Transverse colon (tissue), 4 donors: Measurements from ENCODE around the gene EVA1C. TPM values are rescaled to one million over a fixed set of nuclear protein-coding genes. Genes with fewer than 3 reads are reported as not detected.
"Not testable (repeated sequence)": the region's sequence is repeated elsewhere in the genome, so short reads cannot be mapped to it uniquely, and the experiment has no call there.

Experiments
- DNase-seq: peaks from one replicate; pipeline ENCODE4 v3.0.0-alpha.2; 2019
- H3K27ac ChIP-seq, 4 donors: fragments of 200-600 bp; sonication (generic); 2 replicates each; pipeline ENCODE4 v1.5.1; 2016 to 2018; ENCODE audit warnings: inconsistent platforms in 4 of 4
- H3K27me3 ChIP-seq: fragments of 200-600 bp; sonication (generic); 2 replicates; pipeline ENCODE4 v1.5.1; 2017; ENCODE audit warnings: inconsistent platforms
- H3K36me3 ChIP-seq, 4 donors: fragments of 200-600 bp; sonication (generic); 2 replicates each; pipeline ENCODE4 v1.5.1; 2017 to 2019; ENCODE audit warnings: inconsistent platforms in 4 of 4
- H3K4me1 ChIP-seq, 4 donors: fragments of 200-600 bp; sonication (generic); 2 replicates each; pipeline ENCODE4 v1.5.1; 2017 to 2020; ENCODE audit warnings: inconsistent platforms in 4 of 4
- H3K4me3 ChIP-seq, 4 donors: fragments of 200-600 bp; sonication (generic); 1 replicate in 1 of 4; 2 replicates in 3 of 4; pipeline versions ENCODE4 v1.5.1 to v1.6.1; 2017 to 2019; ENCODE audit warnings: inconsistent platforms in 4 of 4
- H3K9me3 ChIP-seq, 2 donors: fragments of 200-600 bp; sonication (generic); 2 replicates each; pipeline ENCODE4 v1.5.1; 2017 to 2019; ENCODE audit warnings: inconsistent platforms in 2 of 2
- CTCF ChIP-seq, 5 experiments: fragments of 200-600 bp in 3 of 5; fragments of 450-650 bp in 2 of 5; sonication (generic) in 3 of 5; IDR thresholded peaks; 1 replicate in 2 of 5; 2 replicates in 3 of 5; pipeline ENCODE4 v1.5.1; 2016 to 2017; ENCODE audit warnings: antibody characterized with exemption in 5 of 5, inconsistent platforms in 3 of 5, mild to moderate bottlenecking in 2 of 5, moderate library complexity in 1 of 5
- EP300 ChIP-seq: sonication (generic); formaldehyde crosslinking; IDR thresholded peaks from one replicate; pipeline ENCODE4 v1.6.1; 2017; ENCODE audit warnings: antibody characterized with exemption, low read depth
- POLR2A ChIP-seq: fragments of 450-650 bp; IDR thresholded peaks from one replicate; pipeline ENCODE4 v1.6.1; 2016; ENCODE audit warnings: antibody characterized with exemption, mild to moderate bottlenecking, moderate library complexity
- POLR2AphosphoS5 ChIP-seq, 3 donors: sonication (generic); formaldehyde crosslinking; IDR thresholded peaks; one replicate each; pipeline ENCODE4 v1.6.1; 2016; ENCODE audit warnings: antibody characterized with exemption in 3 of 3
- WGBS, 2 donors: methylation state at CpG; one replicate each; pipeline ENCODE4 v1.1.5; 2018; ENCODE audit warnings: low coverage in 1 of 2; 5-methylcytosine and 5-hydroxymethylcytosine counted together
- in situ Hi-C, 4 donors: fragments of 200-750 bp; cut with MboI; loops; one replicate each; pipeline versions ENCODE4 v1.15.0 to v1.15.1; 2017; ENCODE audit warnings: low sequenced_read_pairs in 3 of 4, low pct_ligation_motif_present in 1 of 4, low pct_unique_long_range_greater_than_20kb in 1 of 4
- intact Hi-C: fragments of 100-400 bp; cut with DNase I; formaldehyde crosslinking; loops from one replicate; pipeline ENCODE4 v1.15.1; 2023; ENCODE audit warnings: low total_unique reads
- total RNA-seq, 4 donors: library from RNA; depleted of rRNA; stranded (reverse); fragments of >200 nt; gene quantifications; one replicate each; pipeline ENCODE4 v1.1.0, GENCODE V29; 2016

Gene EVA1C
- total RNA-seq, 4 donors from 2014 or later: 8.6 to 44.1 (median 33.8) TPM

- H3K27ac ChIP-seq, H3K4me3 ChIP-seq, H3K4me1 ChIP-seq, intact Hi-C loops, H3K9me3 ChIP-seq, H3K36me3 ChIP-seq, in situ Hi-C loops, DNase-seq, H3K27me3 ChIP-seq: not testable (repeated sequence)
- 85 to 100% methylated on average over 3 to 7 of the region's 7 CpGs for WGBS, 2 donors
Observed at GRCh38 chr21:32506411-32506965, 94.0 kb downstream of the EVA1C start.

- Histone ChIP-seq H3K4me1 (no peaks in the 10 kb centered on the region), H3K27me3 (no peaks in the 10 kb centered on the region), H3K27ac (no peak overlapping the region), H3K36me3 (peaks cover 0 to 5% (median 2%) of the 10 kb centered on the region in 4 donors), H3K4me3 (no peak overlapping the region), H3K9me3 (no peaks in the 10 kb centered on the region)
- no peak for DNase-seq
- WGBS, 2 donors: 89 to 91% methylated on average over 10 to 16 of the region's 16 CpGs
- no peak for TF ChIP-seq CTCF (IDR thresholded peaks at IDR 0.05)
- no peak for TF ChIP-seq POLR2AphosphoS5 (IDR thresholded peaks at IDR 0.05)
- TF ChIP-seq POLR2A: no peak
- no peak for TF ChIP-seq EP300
- intact Hi-C loops (no loop called here), in situ Hi-C loops (no loop called here)
Observed at GRCh38 chr21:32507342-32507919, 94.9 kb downstream of the EVA1C start.

- DNase-seq, intact Hi-C loops, in situ Hi-C loops, H3K9me3 ChIP-seq, H3K4me3 ChIP-seq, H3K36me3 ChIP-seq, H3K4me1 ChIP-seq, H3K27ac ChIP-seq, H3K27me3 ChIP-seq: not testable (repeated sequence)
- WGBS, 2 donors: 58% methylated on average over 4 of the region's 4 CpGs; no CpG with 5 or more reads in 1 of the 2 donors
Observed at GRCh38 chr21:32508036-32508435, 95.5 kb downstream of the EVA1C start.

- Histone ChIP-seq H3K4me3 (no peak overlapping the region), H3K4me1 (no peaks in the 10 kb centered on the region), H3K27me3 (no peaks in the 10 kb centered on the region), H3K27ac (no peak overlapping the region), H3K36me3 (peaks cover 0 to 4% (median 0%) of the 10 kb centered on the region in 4 donors), H3K9me3 (no peaks in the 10 kb centered on the region)
- 90% methylated on average over 9 of the region's 9 CpGs; no CpG with 5 or more reads in 1 of the 2 donors for WGBS, 2 donors
- no peak for DNase-seq
- in situ Hi-C loops (no loop called here), intact Hi-C loops (no loop called here)
- TF ChIP-seq EP300: no peak
- TF ChIP-seq CTCF (IDR thresholded peaks at IDR 0.05): no peak
- no peak for TF ChIP-seq POLR2AphosphoS5 (IDR thresholded peaks at IDR 0.05)
- TF ChIP-seq POLR2A: no peak
Observed at GRCh38 chr21:32508558-32508957, 96.1 kb downstream of the EVA1C start.

GRCh38 chr21:32508975-32509374 is 96.5 kb downstream of the EVA1C start:
- H3K27me3 ChIP-seq, H3K36me3 ChIP-seq, H3K4me1 ChIP-seq, in situ Hi-C loops, H3K9me3 ChIP-seq, intact Hi-C loops, H3K4me3 ChIP-seq, H3K27ac ChIP-seq, DNase-seq: not testable (repeated sequence)
- 71 to 98% methylated on average over 1 to 2 of the region's 2 CpGs for WGBS, 2 donors
